Measurements from ENCODE around the gene CPN1. TPM values are rescaled to one million over a fixed set of nuclear protein-coding genes. Genes with fewer than 3 reads are reported as not detected.

The CPN1 gene
- total and polyA plus RNA-seq, 2 donors (not counting 3 experiments of a cell fraction or from before 2014, with no cell fraction given) = not detected

- Histone ChIP-seq H3K9ac (replicated peaks; ENCODE audit: extremely low read depth, insufficient read depth, low read length) (no peak overlapping the region), H2AFZ (ENCODE audit: low read depth, low read length) (no peak overlapping the region), H3K4me2 (ENCODE audit: insufficient read depth, low read length) (no peak overlapping the region), H4K20me1 (replicated peaks; ENCODE audit: control insufficient read depth, extremely low read depth, insufficient read depth, low read length) (no peaks in the 10 kb centered on the region), H3K4me1 (ENCODE audit: control insufficient read depth, extremely low read depth, insufficient read depth, low read length) (no peaks in the 10 kb centered on the region), H3K4me3 (replicated peaks in 1 of 3; ENCODE audit: insufficient read depth in 1 of 3, low read depth in 1 of 3, low read length in 3 of 3) (no peak overlapping the region), H3K9me1 (replicated peaks; ENCODE audit: control insufficient read depth, extremely low read depth, insufficient read depth, low read length) (no peaks in the 10 kb centered on the region), H3K27ac (ENCODE audit: insufficient read depth, low read depth, low read length) (no peak overlapping the region), H3K79me2 (ENCODE audit: control insufficient read depth, insufficient read depth, low read length) (no peaks in the 10 kb centered on the region), H3K36me3 (ENCODE audit: control insufficient read depth in 2 of 2, extremely low read depth in 1 of 2, insufficient read depth in 2 of 2, low read length in 2 of 2) (no peaks in the 10 kb centered on the region), H3K27me3 (ENCODE audit: control insufficient read depth in 2 of 2, insufficient read depth in 2 of 2, low read length in 2 of 2) (peaks cover 2 to 4% of the 10 kb centered on the region in 2 experiments), H3K9me3 (replicated peaks; ENCODE audit: control insufficient read depth, insufficient read depth, low read length) (no peaks in the 10 kb centered on the region)
- intact Hi-C loops (cut with micrococcal nuclease) = no loop called here
- ChIA-PET POLR2A (interaction anchor here (0.6 kb wide), 1 partner anchor 25 kb away, joined by 3 read pairs; no protein-coding TSS in a partner anchor), CTCF (no interaction called here)
- DNase-seq (ENCODE audit: low read depth, low spot score) = no peak
- no TSS peak for BruUV-seq (replicated peaks)
- dilution Hi-C loops (cut with MboI; ENCODE audit: extremely low pct_ligation_motif_present, low sequenced_read_pairs) = no loop called here
- no peak for FAIRE-seq
- TF ChIP-seq POLR2AphosphoS5 (IDR thresholded peaks at IDR 0.05; ENCODE audit: insufficient read depth, low read depth, low read length) = no peak
- TF ChIP-seq FOS (IDR thresholded peaks at IDR 0.05; ENCODE audit: borderline replicate concordance, insufficient read depth, low read length) = no peak
- no peak for TF ChIP-seq CTCF (IDR thresholded peaks at IDR 0.05; ENCODE audit: extremely low read depth in 1 of 2, insufficient read depth in 1 of 2, low read depth in 1 of 2, low read length in 2 of 2)
- TF ChIP-seq EZH2 (IDR thresholded peaks at IDR 0.05; ENCODE audit: borderline replicate concordance, low read depth, low read length, severe bottlenecking) = no peak
- no peak for TF ChIP-seq POLR2A (IDR thresholded peaks at IDR 0.05; ENCODE audit: low read depth, low read length)
- no peak for TF ChIP-seq MYC (IDR thresholded peaks at IDR 0.05; ENCODE audit: low read depth, low read length)
These were observed 25.2 kb upstream of the CPN1 start for GRCh38 chr10:100106865-100107264.

GRCh38 chr10:100104300-100104699 lies 22.6 kb upstream of the CPN1 start:
- CTCF ChIA-PET = no interaction called here

More at GRCh38 chr10:100104300-100104699, 22.6 kb upstream of the CPN1 start:
- Histone ChIP-seq H4K20me1 (replicated peaks; ENCODE audit: control insufficient read depth, extremely low read depth, insufficient read depth, low read length) (no peaks in the 10 kb centered on the region), H3K79me2 (ENCODE audit: control insufficient read depth, insufficient read depth, low read length) (no peaks in the 10 kb centered on the region), H3K4me1 (ENCODE audit: control insufficient read depth, extremely low read depth, insufficient read depth, low read length) (peaks cover 16% of the 10 kb centered on the region), H3K4me2 (ENCODE audit: insufficient read depth, low read length) (no peak overlapping the region), H3K9me1 (replicated peaks; ENCODE audit: control insufficient read depth, extremely low read depth, insufficient read depth, low read length) (no peaks in the 10 kb centered on the region), H3K27me3 (ENCODE audit: control insufficient read depth in 2 of 2, insufficient read depth in 2 of 2, low read length in 2 of 2) (peaks cover 2 to 4% of the 10 kb centered on the region in 2 experiments), H3K27ac (ENCODE audit: insufficient read depth, low read depth, low read length) (no peak overlapping the region), H2AFZ (ENCODE audit: low read depth, low read length) (no peak overlapping the region), H3K9ac (replicated peaks; ENCODE audit: extremely low read depth, insufficient read depth, low read length) (no peak overlapping the region), H3K36me3 (ENCODE audit: control insufficient read depth in 2 of 2, extremely low read depth in 1 of 2, insufficient read depth in 2 of 2, low read length in 2 of 2) (no peaks in the 10 kb centered on the region), H3K9me3 (replicated peaks; ENCODE audit: control insufficient read depth, insufficient read depth, low read length) (no peaks in the 10 kb centered on the region), H3K4me3 (replicated peaks in 1 of 3; ENCODE audit: insufficient read depth in 1 of 3, low read depth in 1 of 3, low read length in 3 of 3) (no peak overlapping the region)
- intact Hi-C loops (cut with micrococcal nuclease) = no loop called here
- POLR2A ChIA-PET = no interaction called here
- no TSS peak for BruUV-seq (replicated peaks)
- FAIRE-seq (no peak), DNase-seq (ENCODE audit: low read depth, low spot score) (no peak)
- dilution Hi-C loops (cut with MboI; ENCODE audit: extremely low pct_ligation_motif_present, low sequenced_read_pairs) = no loop called here
- TF ChIP-seq GATA2 (IDR thresholded peaks at IDR 0.05; ENCODE audit: insufficient read depth, insufficient read length, low read depth, low read length) (no peak), POLR2AphosphoS5 (IDR thresholded peaks at IDR 0.05; ENCODE audit: insufficient read depth, low read depth, low read length) (no peak), FOS (IDR thresholded peaks at IDR 0.05; ENCODE audit: borderline replicate concordance, insufficient read depth, low read length) (no peak), JUN (IDR thresholded peaks at IDR 0.05; ENCODE audit: borderline replicate concordance, insufficient read depth, insufficient read length, low read depth) (no peak), CTCF (IDR thresholded peaks at IDR 0.05; ENCODE audit: extremely low read depth in 1 of 2, insufficient read depth in 1 of 2, low read depth in 1 of 2, low read length in 2 of 2) (no peak), MAX (IDR thresholded peaks at IDR 0.05; ENCODE audit: insufficient read depth, insufficient read length) (no peak), MYC (IDR thresholded peaks at IDR 0.05; ENCODE audit: low read depth, low read length) (no peak), POLR2A (IDR thresholded peaks at IDR 0.05; ENCODE audit: low read depth, low read length) (no peak), EZH2 (IDR thresholded peaks at IDR 0.05; ENCODE audit: borderline replicate concordance, low read depth, low read length, severe bottlenecking) (no peak)
